ENCODE measurements around the gene DIAPH3.

The DIAPH3 gene

DNA sequence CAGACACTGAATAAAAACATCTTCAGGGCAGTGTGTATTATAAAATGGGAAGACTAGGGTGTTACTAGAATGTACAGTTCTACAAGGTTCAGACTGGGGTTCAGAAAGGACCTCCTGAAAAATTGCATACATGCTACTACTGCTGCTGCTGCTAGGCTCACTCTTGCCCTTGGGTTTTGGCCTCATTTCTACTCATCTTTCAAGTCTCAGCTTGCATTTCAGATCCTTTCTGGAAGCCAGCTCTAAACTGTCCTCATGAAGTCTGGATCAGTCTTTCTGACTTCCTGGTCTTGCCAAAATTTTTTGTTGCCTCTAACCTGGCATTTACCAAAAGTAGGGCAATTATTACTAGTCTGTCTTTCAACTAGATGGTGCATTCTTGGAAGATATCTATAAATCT lies 393.3 kb downstream of the DIAPH3 start:
- Histone ChIP-seq H3K36me3 (no peaks in the 10 kb centered on the region), H3K4me3 (ENCODE audit: low read depth in 1 of 2, low read length in 1 of 2) (no peak overlapping the region), H3K9me3 (no peaks in the 10 kb centered on the region), H3K27me3 (no peaks in the 10 kb centered on the region), H3K4me1 (ENCODE audit: control insufficient read depth in 1 of 2, insufficient read depth in 1 of 2, low read depth in 1 of 2, low read length in 1 of 2) (no peaks in the 10 kb centered on the region), H3K27ac (no peak overlapping the region)
- TF ChIP-seq, protein P1, sequence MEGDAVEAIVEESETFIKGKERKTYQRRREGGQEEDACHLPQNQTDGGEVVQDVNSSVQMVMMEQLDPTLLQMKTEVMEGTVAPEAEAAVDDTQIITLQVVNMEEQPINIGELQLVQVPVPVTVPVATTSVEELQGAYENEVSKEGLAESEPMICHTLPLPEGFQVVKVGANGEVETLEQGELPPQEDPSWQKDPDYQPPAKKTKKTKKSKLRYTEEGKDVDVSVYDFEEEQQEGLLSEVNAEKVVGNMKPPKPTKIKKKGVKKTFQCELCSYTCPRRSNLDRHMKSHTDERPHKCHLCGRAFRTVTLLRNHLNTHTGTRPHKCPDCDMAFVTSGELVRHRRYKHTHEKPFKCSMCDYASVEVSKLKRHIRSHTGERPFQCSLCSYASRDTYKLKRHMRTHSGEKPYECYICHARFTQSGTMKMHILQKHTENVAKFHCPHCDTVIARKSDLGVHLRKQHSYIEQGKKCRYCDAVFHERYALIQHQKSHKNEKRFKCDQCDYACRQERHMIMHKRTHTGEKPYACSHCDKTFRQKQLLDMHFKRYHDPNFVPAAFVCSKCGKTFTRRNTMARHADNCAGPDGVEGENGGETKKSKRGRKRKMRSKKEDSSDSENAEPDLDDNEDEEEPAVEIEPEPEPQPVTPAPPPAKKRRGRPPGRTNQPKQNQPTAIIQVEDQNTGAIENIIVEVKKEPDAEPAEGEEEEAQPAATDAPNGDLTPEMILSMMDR (IDR thresholded peaks at IDR 0.05): no peak

GRCh38 chr13:59766236-59766635 lies 397.5 kb downstream of the DIAPH3 start:
- Histone ChIP-seq H3K4me1 (ENCODE audit: control insufficient read depth in 1 of 2, insufficient read depth in 1 of 2, low read depth in 1 of 2, low read length in 1 of 2) (no peaks in the 10 kb centered on the region), H3K27me3 (no peaks in the 10 kb centered on the region), H3K36me3 (no peaks in the 10 kb centered on the region), H3K9me3 (no peaks in the 10 kb centered on the region), H3K4me3 (ENCODE audit: low read depth in 1 of 2, low read length in 1 of 2) (no peak overlapping the region), H3K27ac (no peak overlapping the region)
- TF ChIP-seq, protein P1 (IDR thresholded peaks at IDR 0.05): no peak

DNA sequence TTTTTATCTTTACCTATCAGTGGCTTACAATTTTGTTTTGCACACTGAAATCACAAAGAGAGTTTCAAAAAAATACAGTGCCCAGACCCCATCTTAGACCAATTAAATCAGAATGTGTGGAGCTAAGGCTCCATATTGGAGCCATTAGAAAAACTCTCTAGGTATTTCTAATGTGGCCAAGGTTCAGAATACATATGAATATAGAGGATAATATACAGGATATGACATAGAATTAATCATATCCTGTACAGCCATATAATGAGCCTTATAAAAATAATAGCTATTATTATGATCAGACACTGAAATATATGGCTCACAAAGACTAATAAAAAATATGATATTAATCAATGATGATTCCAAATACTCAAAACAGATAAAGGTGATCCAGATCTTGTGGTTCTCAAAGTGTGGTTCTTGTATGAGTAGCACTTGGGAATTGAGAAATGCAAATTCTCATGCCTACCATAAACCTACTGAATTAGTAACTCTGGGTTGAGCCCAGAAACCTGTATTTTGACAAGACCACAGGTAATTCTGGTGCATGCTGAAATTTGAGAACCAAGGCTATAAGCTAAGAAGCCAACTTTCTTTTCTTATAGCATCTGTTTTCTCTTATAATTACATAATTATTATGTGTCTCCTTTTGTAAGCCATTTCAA lies 408.0 kb downstream of the DIAPH3 start:
- Histone ChIP-seq H3K27ac (no peak overlapping the region), H3K27me3 (no peaks in the 10 kb centered on the region), H3K36me3 (no peaks in the 10 kb centered on the region), H3K4me1 (ENCODE audit: control insufficient read depth in 1 of 2, insufficient read depth in 1 of 2, low read depth in 1 of 2, low read length in 1 of 2) (no peaks in the 10 kb centered on the region), H3K9me3 (no peaks in the 10 kb centered on the region), H3K4me3 (ENCODE audit: low read depth in 1 of 2, low read length in 1 of 2) (no peak overlapping the region)
- TF ChIP-seq, protein P1 (IDR thresholded peaks at IDR 0.05): no peak

GRCh38 chr13:59754411-59754810 lies 409.3 kb downstream of the DIAPH3 start:
- no peaks in the 10 kb centered on the region for H3K27me3 ChIP-seq
- no peaks in the 10 kb centered on the region for H3K36me3 ChIP-seq
- TF ChIP-seq, protein P1 (IDR thresholded peaks at IDR 0.05): no peak
- no peaks in the 10 kb centered on the region for H3K9me3 ChIP-seq
- no peak overlapping the region for H3K27ac ChIP-seq
- no peak overlapping the region for H3K4me3 ChIP-seq (ENCODE audit: low read depth in 1 of 2, low read length in 1 of 2)
- no peaks in the 10 kb centered on the region for H3K4me1 ChIP-seq (ENCODE audit: control insufficient read depth in 1 of 2, insufficient read depth in 1 of 2, low read depth in 1 of 2, low read length in 1 of 2)

- Histone ChIP-seq H3K36me3 (no peaks in the 10 kb centered on the region), H3K27ac (no peak overlapping the region), H3K27me3 (no peaks in the 10 kb centered on the region), H3K9me3 (no peaks in the 10 kb centered on the region), H3K4me3 (ENCODE audit: low read depth in 1 of 2, low read length in 1 of 2) (no peak overlapping the region), H3K4me1 (ENCODE audit: control insufficient read depth in 1 of 2, insufficient read depth in 1 of 2, low read depth in 1 of 2, low read length in 1 of 2) (no peaks in the 10 kb centered on the region)
- TF ChIP-seq, protein P1 (IDR thresholded peaks at IDR 0.05): no peak
Observed at GRCh38 chr13:59750860-59751259, 412.9 kb downstream of the DIAPH3 start.
